SIG-M5 treated with dmso at 0.1 percent for 504 hours (cell line): ENCODE data around the gene TMEM42.

Experiments used
- DNase-seq: peaks from one replicate; lab custom pipeline; 2025; ENCODE audit not compliant: unreplicated experiment; lab: John Stamatoyannopoulos, UW

The TMEM42 gene

DNA sequence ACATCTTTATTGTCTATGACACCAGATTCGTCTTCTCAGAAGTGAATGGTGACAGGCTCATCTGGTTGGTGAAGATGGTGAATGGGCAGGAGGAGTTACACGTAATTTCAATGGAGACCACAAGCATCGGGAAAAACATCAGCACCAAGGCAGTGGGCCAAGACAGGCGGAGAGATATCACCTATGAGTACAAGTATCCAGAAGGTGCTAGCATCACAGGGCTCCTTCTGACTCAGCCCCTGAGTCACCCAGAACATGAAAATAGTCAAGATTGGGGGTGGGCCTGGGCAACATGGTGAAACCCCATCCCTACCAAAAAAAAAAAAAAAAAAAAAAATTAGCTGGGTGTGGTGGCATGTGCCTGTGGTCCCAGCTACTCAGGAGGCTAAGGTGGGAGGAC is 45.3 kb downstream of the TMEM42 start:
- DNase-seq: no peak

DNA sequence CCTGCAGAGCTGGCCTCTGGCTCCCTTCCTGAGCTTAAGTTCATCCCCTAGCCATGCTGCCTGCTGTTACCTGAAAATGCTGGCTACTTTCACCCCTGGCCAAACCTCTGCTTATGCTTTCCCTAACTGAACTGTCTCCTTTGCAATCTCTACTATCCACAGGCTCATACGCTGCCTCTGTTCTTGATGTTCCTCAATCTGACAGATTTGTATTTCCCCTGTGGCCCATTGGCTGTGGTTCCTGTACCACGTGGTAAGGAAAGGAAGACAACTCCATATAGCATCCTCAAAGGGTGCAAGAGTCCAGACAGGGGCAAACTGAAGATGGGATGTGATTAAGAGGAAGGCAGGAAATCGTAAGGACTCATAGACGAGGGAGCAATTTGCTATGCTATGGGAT is 45.9 kb downstream of the TMEM42 start:
- DNase-seq: no peak

DNA sequence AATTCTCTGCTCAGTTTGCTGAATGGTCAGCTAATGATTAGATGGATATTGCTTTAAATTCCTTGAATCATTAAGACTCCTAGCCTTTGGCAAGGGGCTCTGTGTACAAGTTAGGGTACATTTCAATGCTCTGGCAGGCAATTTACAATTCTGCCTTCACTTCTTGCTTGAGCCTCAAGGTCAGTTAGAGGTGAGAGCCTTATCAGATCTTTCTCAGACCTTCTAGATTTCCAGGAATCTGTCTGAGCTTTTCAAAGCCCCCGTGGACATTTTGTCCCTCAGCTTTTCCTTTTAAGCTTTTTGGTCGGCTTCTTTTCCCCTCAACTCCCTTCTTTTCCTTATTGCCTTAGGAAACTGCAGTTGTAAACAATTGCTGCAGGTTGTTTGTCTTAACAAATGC is 47.4 kb downstream of the TMEM42 start:
- no peak for DNase-seq

GRCh38 chr3:44910693-44911092 is 49.0 kb downstream of the TMEM42 start:
- no peak for DNase-seq

- peak; percentile 51 for DNase-seq
Measured at GRCh38 chr3:44913868-44914468, 52.3 kb downstream of the TMEM42 start.

- DNase-seq: no peak
Measured at GRCh38 chr3:44914936-44915335, 53.2 kb downstream of the TMEM42 start.
